GDM1 (cell line): Measurements from ENCODE around the gene LONRF2.
"Not testable (repeated sequence)": the region's sequence is repeated elsewhere in the genome, so short reads cannot be mapped to it uniquely, and the experiment has no call there.

ENCODE experiments used
- DNase-seq: peaks from one replicate; lab custom pipeline; 2025; lab: John Stamatoyannopoulos, UW

The LONRF2 gene

GRCh38 chr2:100321866-100322820 is at the start of gene LONRF2:
LONRF2 (minus strand) TSS chr2:100322501; CDS start chr2:100322093, 408 bp downstream.
- DNase-seq, result no peak

GRCh38 chr2:100367163-100367562 is 44.9 kb upstream of the LONRF2 start:
- no peak for DNase-seq

GRCh38 chr2:100365434-100365833 is 43.1 kb upstream of the LONRF2 start:
- no peak for DNase-seq

- DNase-seq, result not testable (repeated sequence)
These were observed 40.0 kb upstream of the LONRF2 start for GRCh38 chr2:100362269-100362668.

GRCh38 chr2:100359576-100359975 is 37.3 kb upstream of the LONRF2 start:
- DNase-seq, result no peak

- no peak for DNase-seq
These were observed 36.3 kb upstream of the LONRF2 start for GRCh38 chr2:100358554-100358953.

- no peak for DNase-seq
These were observed 30.2 kb upstream of the LONRF2 start for GRCh38 chr2:100352521-100352920.

GRCh38 chr2:100350661-100351185 is 28.4 kb upstream of the LONRF2 start:
- no peak for DNase-seq

GRCh38 chr2:100345144-100345543 is 22.8 kb upstream of the LONRF2 start:
- DNase-seq, result not testable (repeated sequence)

- no peak for DNase-seq
These were observed 22.1 kb upstream of the LONRF2 start for GRCh38 chr2:100344433-100344832.

- not testable (repeated sequence) for DNase-seq
These were observed 20.2 kb upstream of the LONRF2 start for GRCh38 chr2:100342466-100342865.

GRCh38 chr2:100339823-100340222 is 17.5 kb upstream of the LONRF2 start:
- DNase-seq, result no peak

GRCh38 chr2:100334929-100335328 is 12.6 kb upstream of the LONRF2 start:
- no peak for DNase-seq

- DNase-seq, result no peak
These were observed 5.4 kb upstream of the LONRF2 start for GRCh38 chr2:100327742-100328141.

- DNase-seq, result no peak
These were observed 979 bp downstream of the LONRF2 start for GRCh38 chr2:100321179-100321865.

GRCh38 chr2:100320547-100321178 is 1.6 kb downstream of the LONRF2 start:
- DNase-seq, result no peak

- DNase-seq, result no peak
These were observed 4.7 kb downstream of the LONRF2 start for GRCh38 chr2:100317634-100318033.

GRCh38 chr2:100309973-100310719 is 12.2 kb downstream of the LONRF2 start:
- DNase-seq, result no peak

GRCh38 chr2:100309311-100309710 is 13.0 kb downstream of the LONRF2 start:
- no peak for DNase-seq

- no peak for DNase-seq
These were observed 18.6 kb downstream of the LONRF2 start for GRCh38 chr2:100303744-100304143.

GRCh38 chr2:100302585-100302892 is 19.8 kb downstream of the LONRF2 start:
- no peak for DNase-seq
